GM12801 (cell line): Measurements from ENCODE around the gene APLP1.

Experiments
- TF ChIP-seq, protein P1 (sequence below): IDR thresholded peaks from one replicate; pipeline ENCODE4 v1.5.1; 2011; ENCODE audit warnings: control low read depth; ENCODE audit not compliant: insufficient read length; ENCODE audit errors: extremely low read depth

The APLP1 gene

DNA sequence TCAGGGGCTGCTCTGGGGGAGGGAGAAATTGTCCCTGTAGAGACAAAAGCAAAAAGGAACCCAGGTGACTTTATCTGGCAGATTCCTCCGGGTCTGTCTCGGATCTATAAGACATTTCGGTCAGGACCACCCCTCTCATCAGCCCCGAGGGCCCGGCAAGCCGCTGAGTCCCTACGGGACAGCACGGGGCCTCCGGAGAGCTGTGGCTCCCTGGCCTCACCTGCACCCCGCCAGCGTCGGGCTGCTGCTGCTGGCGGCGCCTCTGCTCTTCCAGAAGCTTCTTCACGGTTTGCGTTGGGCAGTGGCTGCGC, 30.1 kb downstream of the APLP1 start:
- TF ChIP-seq, protein P1, sequence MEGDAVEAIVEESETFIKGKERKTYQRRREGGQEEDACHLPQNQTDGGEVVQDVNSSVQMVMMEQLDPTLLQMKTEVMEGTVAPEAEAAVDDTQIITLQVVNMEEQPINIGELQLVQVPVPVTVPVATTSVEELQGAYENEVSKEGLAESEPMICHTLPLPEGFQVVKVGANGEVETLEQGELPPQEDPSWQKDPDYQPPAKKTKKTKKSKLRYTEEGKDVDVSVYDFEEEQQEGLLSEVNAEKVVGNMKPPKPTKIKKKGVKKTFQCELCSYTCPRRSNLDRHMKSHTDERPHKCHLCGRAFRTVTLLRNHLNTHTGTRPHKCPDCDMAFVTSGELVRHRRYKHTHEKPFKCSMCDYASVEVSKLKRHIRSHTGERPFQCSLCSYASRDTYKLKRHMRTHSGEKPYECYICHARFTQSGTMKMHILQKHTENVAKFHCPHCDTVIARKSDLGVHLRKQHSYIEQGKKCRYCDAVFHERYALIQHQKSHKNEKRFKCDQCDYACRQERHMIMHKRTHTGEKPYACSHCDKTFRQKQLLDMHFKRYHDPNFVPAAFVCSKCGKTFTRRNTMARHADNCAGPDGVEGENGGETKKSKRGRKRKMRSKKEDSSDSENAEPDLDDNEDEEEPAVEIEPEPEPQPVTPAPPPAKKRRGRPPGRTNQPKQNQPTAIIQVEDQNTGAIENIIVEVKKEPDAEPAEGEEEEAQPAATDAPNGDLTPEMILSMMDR: no peak

- TF ChIP-seq, protein P1: no peak
Observed at GRCh38 chr19:35899547-35900214, 31.3 kb downstream of the APLP1 start.

DNA sequence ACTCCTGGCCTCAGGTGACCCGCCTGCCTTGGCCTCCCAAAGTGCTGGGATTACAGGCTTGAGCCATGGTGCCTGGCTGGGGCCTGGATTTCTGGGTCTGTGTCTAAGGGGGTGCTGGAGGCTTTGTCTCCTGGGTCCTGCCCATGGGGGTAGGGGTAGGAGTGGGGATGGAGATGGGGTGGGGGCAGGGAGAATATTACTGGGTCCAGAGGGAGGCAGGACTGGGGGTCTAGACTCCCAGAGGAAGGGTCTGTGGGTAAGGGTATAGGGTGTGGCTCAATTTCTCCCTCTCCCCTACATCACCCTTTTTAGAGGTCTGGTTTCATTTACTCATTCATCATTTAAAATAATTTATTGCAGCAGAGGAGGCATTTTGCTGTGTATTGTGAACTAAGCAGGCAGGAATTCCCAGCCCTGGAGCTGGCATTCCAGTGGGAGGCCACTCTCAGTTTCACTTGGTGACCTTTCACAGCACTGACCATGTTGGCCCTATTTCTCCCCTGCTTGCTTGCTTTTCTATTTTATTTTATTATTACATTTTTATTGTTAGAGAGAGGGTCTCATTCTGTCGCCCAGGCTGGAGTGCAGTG, 32.8 kb downstream of the APLP1 start:
- TF ChIP-seq, protein P1: no peak

DNA sequence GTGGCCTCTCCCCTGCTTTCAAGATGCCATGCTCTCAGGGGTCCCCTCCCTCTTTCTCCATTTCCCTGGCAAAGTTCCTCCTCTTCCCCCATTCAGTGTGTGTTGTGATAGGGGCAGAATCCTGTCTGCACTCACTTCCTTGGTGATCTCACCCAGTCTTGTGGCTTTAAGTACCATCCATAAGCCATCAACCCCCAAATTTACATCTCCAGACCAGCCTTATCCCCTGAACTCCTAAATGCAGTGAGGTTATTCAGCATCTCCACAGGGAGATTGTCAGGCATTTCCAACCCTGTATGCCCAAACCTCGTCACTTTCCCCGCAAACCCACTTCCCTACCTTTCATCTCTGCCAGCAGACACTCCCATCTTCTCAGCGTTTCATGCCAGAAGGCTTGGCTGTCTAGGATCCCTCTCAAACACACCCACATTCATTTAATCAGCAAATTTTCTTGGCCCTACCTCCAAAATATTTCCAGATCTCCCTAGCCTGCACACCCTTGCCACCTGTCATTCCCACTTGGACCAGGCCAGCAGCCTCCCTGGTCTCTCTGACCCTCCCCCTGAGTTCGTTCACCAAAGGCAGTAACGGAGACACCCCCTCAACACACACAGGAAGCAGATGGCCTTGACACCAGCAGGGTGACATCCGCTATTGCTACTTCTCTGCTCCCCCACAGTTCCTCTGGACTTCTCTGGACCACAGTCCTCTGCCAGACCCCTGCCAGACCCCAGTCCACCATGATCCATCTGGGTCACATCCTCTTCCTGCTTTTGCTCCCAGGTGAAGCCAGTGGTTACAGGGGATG, 33.7 kb downstream of the APLP1 start, which contains the start of gene HCST:
TSS of gene HCST (plus strand) at position 676 of the 808 bp plus-strand sequence. CDS start at position 741, 65 bp downstream.
- TF ChIP-seq, protein P1: no peak

- TF ChIP-seq, protein P1: no peak
Observed at GRCh38 chr19:35902870-35903475, 34.6 kb downstream of the APLP1 start.

DNA sequence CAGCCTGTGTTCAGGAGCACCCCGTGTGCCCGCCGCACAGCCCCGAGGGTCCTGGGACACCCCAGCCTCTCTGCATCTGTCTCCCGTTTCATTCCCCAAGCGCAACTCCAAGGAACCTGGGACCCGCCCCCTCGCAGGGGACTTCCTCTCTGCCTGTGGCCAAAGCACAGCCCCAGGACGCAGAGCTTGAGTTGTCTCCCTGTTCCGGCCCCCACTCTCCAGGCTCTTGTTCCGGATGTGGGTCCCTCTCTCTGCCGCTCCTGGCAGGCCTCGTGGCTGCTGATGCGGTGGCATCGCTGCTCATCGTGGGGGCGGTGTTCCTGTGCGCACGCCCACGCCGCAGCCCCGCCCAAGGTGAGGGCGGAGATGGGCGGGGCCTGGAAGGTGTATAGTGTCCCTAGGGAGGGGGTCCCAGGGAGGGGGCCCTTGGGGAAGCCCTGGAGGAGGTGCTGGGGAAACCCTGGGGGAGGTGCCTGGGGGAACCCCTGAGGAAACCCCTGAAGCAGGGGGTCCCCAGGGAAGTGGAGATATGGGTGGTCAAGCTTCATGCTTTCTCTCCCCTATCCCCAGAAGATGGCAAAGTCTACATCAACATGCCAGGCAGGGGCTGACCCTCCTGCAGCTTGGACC, 35.3 kb downstream of the APLP1 start:
- TF ChIP-seq, protein P1: no peak
